HK-2 (cell line): Measurements from ENCODE around the gene PCDHGA9.
"Not testable (repeated sequence)": the region's sequence is repeated elsewhere in the genome, so short reads cannot be mapped to it uniquely, and the experiment has no call there.

Experiments used
- DNase-seq: peaks from one replicate; pipeline ENCODE4 v3.0.0-alpha.2; 2018; ENCODE audit not compliant: unreplicated experiment

The PCDHGA9 gene

DNA sequence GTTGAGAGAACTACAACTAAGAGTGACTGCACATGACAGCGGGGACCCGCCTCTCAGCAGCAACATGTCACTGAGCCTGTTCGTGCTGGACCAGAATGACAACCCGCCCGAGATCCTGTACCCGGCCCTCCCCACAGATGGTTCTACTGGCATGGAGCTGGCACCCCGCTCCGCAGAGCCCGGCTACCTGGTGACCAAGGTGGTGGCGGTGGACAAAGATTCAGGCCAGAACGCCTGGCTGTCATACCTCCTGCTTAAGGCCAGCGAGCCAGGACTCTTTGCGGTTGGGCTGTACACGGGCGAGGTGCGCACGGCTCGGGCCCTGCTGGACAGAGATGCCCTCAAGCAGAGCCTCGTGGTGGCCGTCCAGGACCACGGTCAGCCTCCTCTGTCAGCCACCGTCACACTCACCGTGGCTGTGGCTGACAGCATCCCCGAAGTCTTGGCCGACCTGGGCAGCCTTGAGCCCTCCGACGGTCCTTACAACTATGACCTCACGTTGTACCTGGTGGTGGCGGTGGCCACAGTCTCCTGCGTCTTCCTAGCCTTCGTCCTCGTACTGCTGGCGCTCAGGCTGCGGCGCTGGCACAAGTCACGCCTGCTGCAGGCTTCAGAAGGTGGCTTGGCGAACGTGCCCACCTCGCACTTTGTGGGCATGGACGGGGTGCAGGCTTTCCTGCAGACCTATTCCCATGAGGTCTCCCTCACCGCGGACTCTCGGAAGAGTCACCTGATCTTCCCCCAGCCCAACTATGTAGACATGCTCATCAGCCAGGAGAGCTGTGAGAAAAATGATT is 17.9 kb upstream of the PCDHGA9 start:
- no peak for DNase-seq

DNA sequence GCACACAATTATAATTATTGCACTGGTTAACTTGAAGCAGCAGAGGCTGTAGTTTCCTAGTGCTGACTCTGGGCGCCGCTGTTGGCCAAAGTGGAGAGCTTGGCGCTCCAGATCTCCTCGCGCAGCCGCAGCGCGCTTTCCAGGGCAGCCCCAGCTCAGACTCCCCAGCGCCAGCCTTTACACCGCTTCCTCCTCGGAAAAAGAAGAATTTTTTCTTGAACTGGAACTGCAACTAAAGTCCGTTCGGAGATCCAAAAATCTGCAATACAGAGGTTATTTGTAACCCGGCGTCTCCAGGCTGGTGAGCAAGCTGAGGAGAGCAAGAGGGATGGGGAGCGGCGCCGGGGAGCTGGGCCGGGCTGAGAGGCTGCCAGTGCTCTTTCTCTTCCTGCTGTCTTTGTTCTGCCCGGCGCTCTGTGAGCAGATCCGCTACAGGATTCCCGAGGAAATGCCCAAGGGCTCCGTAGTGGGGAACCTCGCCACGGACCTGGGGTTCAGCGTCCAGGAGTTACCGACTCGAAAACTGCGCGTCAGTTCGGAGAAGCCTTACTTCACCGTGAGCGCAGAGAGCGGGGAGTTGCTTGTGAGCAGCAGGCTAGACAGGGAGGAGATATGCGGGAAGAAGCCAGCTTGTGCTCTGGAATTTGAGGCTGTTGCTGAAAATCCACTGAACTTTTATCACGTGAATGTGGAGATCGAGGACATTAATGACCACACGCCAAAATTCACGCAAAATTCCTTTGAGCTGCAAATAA is 14.8 kb upstream of the PCDHGA9 start, which contains the start of gene PCDHGB4:
Gene PCDHGB4 (plus strand): TSS at position 142 of the 755 bp plus-strand sequence. CDS start 187 bp downstream, at position 329.
- not testable (repeated sequence) for DNase-seq

DNA sequence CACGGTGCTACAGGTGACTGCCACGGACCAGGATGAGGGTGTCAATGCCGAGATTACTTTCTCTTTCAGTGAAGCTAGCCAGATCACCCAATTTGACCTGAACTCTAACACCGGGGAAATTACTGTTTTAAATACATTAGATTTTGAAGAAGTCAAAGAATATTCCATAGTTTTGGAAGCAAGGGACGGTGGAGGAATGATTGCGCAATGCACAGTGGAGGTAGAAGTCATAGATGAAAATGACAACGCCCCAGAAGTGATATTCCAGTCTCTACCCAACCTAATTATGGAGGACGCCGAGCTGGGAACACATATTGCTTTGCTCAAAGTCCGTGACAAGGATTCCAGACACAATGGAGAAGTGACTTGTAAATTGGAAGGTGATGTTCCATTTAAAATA is 13.9 kb upstream of the PCDHGA9 start:
- DNase-seq = no peak

DNA sequence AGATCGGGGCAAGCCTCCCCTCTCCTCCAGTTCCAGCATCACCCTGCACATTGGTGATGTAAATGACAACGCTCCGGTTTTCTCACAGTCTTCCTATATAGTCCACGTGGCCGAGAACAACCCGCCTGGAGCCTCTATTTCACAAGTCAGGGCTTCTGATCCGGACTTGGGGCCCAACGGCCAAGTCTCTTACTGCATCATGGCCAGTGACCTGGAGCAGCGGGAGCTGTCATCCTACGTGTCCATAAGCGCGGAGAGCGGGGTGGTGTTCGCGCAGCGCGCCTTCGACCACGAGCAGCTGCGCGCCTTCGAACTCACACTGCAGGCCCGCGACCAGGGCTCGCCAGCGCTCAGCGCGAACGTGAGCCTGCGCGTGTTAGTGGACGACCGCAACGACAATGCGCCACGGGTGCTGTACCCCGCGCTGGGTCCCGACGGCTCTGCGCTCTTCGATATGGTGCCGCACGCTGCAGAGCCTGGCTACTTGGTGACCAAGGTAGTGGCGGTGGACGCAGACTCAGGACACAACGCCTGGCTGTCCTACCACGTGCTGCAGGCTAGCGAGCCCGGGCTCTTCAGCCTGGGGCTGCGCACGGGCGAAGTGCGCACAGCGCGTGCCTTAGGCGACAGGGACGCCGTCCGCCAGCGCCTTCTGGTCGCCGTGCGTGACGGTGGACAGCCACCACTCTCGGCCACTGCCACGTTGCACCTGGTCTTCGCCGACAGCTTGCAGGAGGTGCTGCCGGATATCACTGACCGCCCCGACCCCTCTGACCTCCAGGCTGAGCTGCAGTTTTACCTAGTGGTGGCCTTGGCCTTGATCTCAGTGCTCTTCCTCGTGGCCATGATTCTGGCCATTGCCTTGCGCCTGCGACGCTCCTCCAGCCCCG is 13.2 kb upstream of the PCDHGA9 start:
- no peak for DNase-seq

DNA sequence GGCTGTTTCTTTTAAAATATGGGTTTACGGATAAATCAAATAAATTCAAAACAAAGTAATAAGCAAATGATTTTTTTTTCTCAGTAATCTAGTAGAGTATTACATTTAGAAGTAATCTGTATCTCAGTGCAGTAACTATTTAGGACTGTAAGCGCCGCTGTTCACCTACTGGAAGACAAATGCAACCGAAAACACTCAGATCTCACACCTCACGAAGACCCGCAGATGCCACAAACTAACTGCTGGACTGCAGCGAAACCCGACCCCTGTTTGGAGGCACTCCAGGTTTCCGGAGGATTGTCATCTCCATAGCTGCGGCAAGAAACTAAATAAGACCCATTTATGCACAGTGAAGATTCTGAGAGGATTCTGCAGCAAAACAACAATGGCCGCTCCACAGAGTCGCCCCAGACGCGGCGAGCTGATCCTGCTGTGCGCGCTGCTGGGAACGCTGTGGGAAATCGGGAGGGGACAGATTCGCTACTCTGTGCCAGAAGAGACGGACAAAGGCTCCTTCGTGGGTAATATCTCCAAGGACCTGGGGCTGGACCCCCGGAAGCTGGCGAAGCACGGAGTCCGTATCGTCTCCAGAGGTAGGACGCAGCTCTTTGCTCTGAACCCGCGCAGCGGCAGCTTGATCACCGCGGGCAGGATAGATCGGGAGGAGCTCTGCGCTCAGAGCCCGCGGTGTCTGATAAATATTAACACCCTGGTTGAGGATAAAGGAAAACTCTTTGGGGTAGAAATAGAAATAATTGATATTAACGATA is 10.0 kb upstream of the PCDHGA9 start, which contains the start of gene PCDHGA8:
Gene PCDHGA8 (plus strand): TSS at position 205 of the 770 bp plus-strand sequence. CDS start 181 bp downstream, at position 386.
- DNase-seq = no peak

DNA sequence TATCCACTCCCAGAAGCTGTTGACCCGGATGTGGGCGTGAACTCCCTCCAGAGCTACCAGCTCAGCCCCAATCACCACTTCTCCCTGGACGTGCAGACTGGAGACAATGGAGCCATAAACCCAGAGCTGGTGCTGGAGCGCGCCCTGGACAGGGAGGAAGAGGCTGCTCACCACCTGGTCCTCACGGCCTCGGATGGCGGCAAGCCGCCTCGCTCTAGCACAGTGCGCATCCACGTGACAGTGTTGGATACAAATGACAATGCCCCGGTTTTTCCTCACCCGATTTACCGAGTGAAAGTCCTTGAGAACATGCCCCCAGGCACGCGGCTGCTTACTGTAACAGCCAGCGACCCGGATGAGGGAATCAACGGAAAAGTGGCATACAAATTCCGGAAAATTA is 9.3 kb upstream of the PCDHGA9 start:
- DNase-seq = no peak

DNA sequence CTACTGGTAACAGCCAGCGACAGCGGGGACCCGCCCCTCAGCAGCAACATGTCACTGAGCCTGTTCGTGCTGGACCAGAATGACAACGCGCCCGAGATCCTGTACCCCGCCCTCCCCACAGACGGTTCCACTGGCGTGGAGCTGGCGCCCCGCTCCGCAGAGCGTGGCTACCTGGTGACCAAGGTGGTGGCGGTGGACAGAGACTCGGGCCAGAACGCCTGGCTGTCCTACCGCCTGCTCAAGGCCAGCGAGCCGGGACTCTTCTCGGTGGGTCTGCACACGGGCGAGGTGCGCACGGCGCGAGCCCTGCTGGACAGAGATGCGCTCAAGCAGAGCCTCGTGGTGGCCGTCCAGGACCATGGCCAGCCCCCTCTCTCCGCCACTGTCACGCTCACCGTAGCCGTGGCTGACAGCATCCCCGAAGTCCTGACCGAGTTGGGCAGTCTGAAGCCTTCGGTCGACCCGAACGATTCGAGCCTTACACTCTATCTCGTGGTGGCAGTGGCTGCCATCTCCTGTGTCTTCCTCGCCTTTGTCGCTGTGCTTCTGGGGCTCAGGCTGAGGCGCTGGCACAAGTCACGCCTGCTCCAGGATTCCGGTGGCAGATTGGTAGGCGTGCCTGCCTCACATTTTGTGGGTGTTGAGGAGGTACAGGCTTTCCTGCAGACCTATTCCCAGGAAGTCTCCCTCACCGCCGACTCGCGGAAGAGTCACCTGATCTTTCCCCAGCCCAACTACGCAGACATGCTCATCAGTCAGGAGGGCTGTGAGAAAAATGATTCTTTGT is 8.0 kb upstream of the PCDHGA9 start:
- DNase-seq = not testable (repeated sequence)

DNA sequence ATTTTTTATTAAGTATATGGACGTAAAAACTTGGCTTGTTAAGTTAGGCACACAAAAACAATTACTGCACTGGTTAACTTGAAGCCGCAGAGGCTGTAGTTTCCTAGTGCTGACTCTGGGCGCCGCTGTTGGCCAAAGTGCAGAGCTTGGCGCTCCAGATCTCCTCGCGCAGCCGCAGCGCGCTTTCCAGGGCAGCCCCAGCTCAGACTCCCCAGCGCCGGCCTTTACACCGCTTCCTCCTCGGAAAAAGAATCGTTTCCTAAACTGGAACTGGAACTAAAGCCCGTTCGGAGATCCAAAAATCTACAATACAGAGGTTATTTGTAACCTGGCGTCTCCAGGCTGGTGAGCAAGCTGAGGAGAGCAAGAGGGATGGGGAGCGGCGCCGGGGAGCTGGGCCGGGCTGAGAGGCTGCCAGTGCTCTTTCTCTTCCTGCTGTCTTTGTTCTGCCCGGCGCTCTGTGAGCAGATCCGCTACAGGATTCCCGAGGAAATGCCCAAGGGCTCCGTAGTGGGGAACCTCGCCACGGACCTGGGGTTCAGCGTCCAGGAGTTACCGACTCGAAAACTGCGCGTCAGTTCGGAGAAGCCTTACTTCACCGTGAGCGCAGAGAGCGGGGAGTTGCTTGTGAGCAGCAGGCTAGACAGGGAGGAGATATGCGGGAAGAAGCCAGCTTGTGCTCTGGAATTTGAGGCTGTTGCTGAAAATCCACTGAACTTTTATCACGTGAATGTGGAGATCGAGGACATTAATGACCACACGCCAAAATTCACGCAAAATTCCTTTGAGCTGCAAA is 4.6 kb upstream of the PCDHGA9 start, which contains the start of gene PCDHGB5:
Gene PCDHGB5 (plus strand): TSS at position 192 of the 796 bp plus-strand sequence. CDS start 181 bp downstream, at position 373.
- peak; percentile 12 for DNase-seq

DNA sequence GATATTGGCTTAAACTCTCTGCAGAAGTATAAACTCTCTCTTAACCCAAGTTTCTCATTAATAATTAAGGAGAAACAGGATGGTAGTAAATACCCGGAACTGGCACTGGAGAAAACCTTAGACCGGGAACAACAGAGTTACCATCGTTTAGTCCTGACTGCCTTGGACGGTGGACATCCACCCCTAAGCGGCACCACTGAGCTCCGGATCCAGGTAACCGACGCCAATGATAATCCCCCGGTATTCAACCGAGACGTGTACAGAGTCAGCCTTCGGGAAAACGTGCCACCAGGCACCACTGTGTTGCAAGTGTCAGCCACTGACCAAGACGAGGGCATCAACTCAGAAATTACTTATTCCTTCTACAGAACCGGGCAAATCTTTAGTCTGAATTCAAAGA is 4.0 kb upstream of the PCDHGA9 start:
- no peak for DNase-seq

DNA sequence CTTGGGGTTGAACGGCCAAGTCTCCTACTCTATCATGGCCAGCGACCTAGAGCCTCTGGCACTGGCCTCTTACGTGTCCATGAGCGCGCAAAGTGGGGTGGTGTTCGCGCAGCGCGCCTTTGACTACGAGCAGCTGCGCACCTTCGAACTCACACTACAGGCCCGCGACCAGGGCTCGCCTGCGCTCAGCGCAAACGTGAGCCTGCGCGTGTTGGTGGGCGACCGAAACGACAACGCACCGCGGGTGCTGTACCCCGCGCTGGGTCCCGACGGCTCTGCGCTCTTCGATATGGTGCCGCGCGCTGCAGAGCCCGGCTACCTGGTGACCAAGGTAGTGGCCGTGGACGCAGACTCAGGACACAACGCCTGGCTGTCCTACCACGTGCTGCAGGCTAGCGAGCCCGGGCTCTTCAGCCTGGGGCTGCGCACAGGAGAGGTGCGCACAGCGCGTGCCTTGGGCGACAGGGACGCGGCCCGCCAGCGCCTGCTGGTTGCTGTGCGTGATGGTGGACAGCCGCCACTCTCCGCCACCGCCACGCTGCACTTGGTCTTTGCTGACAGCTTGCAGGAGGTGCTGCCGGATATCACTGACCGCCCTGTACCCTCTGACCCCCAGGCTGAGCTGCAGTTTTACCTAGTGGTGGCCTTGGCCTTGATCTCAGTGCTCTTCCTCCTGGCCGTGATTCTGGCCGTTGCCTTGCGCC is 2.9 kb upstream of the PCDHGA9 start:
- DNase-seq = no peak

DNA sequence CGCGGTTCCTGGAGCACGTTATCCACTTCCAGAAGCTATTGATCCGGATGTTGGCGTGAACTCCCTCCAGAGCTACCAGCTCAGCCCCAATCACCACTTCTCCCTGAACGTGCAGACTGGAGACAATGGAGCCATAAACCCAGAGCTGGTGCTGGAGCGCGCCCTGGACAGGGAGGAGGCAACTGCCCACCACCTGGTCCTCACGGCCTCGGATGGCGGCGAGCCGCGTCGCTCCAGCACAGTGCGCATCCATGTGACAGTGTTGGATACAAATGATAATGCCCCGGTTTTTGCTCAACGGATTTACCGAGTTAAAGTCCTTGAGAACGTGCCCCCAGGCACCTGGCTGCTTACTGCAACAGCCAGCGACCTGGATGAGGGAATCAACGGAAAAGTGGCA is 809 bp downstream of the PCDHGA9 start:
- no peak for DNase-seq

DNA sequence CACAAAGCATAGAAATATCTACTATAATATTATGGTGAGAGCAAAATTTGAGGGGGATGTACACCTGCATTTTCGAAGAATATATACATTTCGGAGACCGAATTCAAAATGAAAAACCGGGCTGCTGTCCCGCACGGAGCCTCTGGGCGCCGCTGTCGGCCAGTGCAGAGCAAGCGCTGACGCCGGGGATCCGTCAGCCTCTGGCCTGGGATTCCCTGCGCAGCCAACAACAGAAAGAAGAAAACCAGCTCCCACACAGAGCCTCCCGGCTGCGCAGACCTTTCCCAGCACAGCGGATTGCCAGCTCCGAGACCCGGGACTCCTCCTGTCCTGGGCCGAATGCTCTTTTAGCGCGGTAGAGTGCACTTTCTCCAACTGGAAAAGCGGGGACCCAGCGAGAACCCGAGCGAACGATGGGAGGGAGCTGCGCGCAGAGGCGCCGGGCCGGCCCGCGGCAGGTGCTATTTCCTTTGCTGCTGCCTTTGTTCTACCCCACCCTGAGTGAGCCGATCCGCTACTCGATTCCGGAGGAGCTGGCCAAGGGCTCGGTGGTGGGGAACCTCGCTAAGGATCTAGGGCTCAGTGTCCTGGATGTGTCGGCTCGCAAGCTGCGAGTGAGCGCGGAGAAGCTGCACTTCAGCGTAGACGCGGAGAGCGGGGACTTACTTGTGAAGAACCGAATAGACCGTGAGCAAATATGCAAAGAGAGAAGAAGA is 5.4 kb downstream of the PCDHGA9 start, which contains the start of gene PCDHGB6:
Gene PCDHGB6 (plus strand): TSS at position 232 of the 716 bp plus-strand sequence. CDS start 182 bp downstream, at position 414.
- DNase-seq = not testable (repeated sequence)

DNA sequence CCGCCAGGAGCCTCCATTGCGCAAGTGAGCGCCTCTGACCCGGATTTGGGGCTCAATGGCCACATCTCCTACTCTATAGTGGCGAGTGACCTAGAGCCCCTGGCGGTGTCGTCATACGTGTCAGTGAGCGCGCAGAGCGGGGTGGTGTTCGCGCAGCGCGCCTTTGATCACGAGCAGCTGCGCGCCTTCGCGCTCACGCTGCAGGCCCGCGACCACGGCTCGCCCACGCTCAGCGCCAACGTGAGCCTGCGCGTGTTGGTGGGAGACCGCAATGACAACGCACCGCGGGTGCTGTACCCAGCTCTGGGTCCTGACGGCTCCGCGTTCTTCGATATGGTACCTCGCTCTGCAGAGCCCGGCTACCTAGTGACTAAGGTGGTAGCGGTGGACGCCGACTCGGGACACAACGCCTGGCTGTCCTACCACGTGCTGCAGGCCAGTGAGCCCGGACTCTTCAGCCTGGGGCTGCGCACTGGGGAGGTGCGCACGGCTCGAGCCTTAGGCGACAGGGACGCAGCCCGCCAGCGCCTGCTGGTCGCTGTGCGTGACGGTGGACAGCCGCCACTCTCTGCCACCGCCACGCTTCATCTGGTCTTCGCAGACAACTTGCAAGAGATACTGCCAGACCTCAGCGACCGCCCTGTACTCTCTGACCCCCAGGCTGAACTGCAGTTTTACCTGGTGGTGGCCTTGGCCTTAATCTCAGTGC is 7.2 kb downstream of the PCDHGA9 start:
- no peak for DNase-seq

DNA sequence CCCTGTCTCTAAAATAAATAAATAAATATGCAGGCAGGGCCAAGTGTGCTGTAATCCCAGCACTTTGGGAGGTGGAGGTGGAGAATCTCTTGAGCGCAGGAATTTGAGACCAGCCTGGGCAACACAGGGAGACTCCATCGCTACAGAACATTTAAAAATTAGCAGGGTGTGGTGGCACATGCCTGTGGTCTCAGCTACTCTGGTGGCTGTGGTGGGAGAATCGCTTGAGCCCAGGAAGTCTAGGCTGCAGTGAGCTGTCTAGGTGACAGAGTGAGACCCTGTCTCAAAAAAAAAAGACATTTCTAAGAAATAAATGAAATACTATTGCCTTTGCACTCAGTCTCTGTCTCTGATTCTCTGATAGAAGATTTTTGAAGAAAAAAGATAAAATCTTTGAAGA is 9.0 kb downstream of the PCDHGA9 start:
- DNase-seq = no peak

DNA sequence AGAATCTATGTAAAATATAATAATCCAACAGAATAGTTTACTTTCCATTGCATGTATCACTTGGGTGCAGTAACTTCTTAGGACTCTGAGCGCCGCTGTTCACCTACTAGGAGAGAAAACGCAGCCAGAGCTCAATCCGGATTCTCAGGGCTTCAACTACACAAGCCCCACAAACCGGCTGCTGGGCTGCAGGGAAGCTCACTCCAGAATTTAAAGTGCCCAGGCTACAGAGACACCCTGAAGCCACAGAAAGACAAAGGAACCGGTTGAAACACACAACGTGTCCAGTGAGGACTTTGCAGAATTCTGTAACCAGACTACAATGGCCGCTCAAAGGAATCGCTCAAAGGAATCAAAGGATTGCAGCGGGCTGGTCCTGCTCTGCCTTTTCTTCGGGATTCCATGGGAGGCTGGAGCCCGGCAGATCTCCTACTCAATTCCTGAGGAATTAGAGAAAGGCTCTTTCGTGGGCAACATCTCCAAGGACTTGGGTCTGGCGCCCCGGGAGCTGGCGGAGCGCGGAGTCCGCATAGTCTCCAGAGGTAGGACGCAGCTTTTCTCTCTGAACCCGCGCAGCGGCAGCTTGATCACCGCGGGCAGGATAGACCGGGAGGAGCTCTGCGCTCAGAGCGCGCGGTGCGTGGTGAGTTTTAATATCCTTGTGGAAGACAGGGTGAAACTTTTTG is 10.4 kb downstream of the PCDHGA9 start, which contains the start of gene PCDHGA10:
Gene PCDHGA10 (plus strand): TSS at position 134 of the 686 bp plus-strand sequence. CDS start 189 bp downstream, at position 323.
- no peak for DNase-seq

DNA sequence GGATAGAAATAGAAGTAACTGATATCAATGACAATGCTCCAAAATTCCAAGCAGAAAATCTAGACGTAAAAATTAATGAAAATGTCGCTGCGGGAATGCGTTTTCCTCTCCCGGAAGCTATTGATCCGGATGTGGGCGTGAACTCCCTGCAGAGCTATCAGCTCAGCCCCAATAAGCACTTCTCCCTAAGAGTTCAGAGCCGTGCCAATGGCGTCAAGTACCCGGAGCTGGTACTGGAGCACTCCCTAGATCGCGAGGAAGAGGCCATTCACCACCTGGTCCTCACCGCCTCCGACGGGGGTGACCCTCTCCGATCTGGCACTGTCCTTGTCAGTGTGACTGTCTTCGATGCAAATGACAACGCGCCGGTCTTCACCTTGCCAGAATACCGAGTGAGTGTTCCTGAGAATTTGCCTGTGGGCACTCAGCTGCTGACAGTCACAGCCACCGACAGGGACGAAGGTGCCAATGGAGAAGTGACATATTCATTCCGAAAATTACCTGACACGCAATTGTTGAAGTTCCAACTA is 11.0 kb downstream of the PCDHGA9 start:
- no peak for DNase-seq
